ENCODE measurements around the gene PEMT. TPM values are rescaled to one million over a fixed set of nuclear protein-coding genes. Genes with fewer than 3 reads are reported as not detected.

PEMT gene
- polyA plus RNA-seq, 2 of the 4 experiments (the other 2 are of a cell fraction) = 47.5 to 47.8 TPM

DNA sequence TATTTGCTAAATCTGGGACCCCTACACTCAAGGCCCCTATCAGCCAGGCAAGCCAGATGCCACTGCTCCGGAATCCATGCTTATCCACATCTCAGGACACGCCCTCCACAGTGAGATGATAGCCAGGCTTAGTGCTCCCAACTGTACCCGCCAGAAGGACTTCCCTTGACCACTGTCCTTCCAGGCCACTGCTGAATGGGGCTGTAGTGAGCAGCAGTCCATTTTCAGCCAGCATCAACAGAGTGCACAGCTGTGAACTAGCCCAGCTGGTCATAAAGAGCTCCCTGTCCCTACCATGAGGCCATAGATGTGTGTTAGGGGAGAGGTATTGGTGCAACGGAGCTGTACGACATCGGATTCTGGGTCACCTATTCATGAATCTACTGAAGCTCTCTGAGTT, 127.7 kb downstream of the PEMT start:
- TF ChIP-seq, protein P1, sequence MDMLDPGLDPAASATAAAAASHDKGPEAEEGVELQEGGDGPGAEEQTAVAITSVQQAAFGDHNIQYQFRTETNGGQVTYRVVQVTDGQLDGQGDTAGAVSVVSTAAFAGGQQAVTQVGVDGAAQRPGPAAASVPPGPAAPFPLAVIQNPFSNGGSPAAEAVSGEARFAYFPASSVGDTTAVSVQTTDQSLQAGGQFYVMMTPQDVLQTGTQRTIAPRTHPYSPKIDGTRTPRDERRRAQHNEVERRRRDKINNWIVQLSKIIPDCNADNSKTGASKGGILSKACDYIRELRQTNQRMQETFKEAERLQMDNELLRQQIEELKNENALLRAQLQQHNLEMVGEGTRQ (IDR thresholded peaks at IDR 0.05) = no peak
- TF ChIP-seq BHLHE40 (IDR thresholded peaks at IDR 0.05; ENCODE audit: low read depth, low read length) (no peak), HEYL (CRISPR knock-in tag; IDR thresholded peaks at IDR 0.05) (no peak), FOSL2 (IDR thresholded peaks at IDR 0.05) (no peak), FOSL2 (CRISPR knock-in tag; IDR thresholded peaks at IDR 0.05) (no peak), HOXB13 (CRISPR knock-in tag; IDR thresholded peaks at IDR 0.05; ENCODE audit: low read depth) (no peak), KDM1A (IDR thresholded peaks at IDR 0.05; ENCODE audit: low read depth) (no peak), HDAC2 (IDR thresholded peaks at IDR 0.05) (no peak), POLR2AphosphoS2 (conservative IDR thresholded peaks at IDR 0.05; ENCODE audit: low read length) (no peak), ZSCAN20 (CRISPR knock-in tag; IDR thresholded peaks at IDR 0.05) (no peak)
- TF ChIP-seq, protein P2, sequence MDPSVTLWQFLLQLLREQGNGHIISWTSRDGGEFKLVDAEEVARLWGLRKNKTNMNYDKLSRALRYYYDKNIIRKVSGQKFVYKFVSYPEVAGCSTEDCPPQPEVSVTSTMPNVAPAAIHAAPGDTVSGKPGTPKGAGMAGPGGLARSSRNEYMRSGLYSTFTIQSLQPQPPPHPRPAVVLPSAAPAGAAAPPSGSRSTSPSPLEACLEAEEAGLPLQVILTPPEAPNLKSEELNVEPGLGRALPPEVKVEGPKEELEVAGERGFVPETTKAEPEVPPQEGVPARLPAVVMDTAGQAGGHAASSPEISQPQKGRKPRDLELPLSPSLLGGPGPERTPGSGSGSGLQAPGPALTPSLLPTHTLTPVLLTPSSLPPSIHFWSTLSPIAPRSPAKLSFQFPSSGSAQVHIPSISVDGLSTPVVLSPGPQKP (IDR thresholded peaks at IDR 0.05; ENCODE audit: low read depth, low read length) = no peak
- TF ChIP-seq, protein P3, sequence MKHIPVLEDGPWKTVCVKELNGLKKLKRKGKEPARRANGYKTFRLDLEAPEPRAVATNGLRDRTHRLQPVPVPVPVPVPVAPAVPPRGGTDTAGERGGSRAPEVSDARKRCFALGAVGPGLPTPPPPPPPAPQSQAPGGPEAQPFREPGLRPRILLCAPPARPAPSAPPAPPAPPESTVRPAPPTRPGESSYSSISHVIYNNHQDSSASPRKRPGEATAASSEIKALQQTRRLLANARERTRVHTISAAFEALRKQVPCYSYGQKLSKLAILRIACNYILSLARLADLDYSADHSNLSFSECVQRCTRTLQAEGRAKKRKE (CRISPR knock-in tag; IDR thresholded peaks at IDR 0.05; ENCODE audit: low read depth) = no peak
- TF ChIP-seq, protein P4, sequence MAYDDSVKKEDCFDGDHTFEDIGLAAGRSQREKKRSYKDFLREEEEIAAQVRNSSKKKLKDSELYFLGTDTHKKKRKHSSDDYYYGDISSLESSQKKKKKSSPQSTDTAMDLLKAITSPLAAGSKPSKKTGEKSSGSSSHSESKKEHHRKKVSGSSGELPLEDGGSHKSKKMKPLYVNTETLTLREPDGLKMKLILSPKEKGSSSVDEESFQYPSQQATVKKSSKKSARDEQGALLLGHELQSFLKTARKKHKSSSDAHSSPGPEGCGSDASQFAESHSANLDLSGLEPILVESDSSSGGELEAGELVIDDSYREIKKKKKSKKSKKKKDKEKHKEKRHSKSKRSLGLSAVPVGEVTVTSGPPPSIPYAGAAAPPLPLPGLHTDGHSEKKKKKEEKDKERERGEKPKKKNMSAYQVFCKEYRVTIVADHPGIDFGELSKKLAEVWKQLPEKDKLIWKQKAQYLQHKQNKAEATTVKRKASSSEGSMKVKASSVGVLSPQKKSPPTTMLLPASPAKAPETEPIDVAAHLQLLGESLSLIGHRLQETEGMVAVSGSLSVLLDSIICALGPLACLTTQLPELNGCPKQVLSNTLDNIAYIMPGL (CRISPR knock-in tag; IDR thresholded peaks at IDR 0.05; ENCODE audit: borderline replicate concordance) = no peak
- TF ChIP-seq, protein P5, sequence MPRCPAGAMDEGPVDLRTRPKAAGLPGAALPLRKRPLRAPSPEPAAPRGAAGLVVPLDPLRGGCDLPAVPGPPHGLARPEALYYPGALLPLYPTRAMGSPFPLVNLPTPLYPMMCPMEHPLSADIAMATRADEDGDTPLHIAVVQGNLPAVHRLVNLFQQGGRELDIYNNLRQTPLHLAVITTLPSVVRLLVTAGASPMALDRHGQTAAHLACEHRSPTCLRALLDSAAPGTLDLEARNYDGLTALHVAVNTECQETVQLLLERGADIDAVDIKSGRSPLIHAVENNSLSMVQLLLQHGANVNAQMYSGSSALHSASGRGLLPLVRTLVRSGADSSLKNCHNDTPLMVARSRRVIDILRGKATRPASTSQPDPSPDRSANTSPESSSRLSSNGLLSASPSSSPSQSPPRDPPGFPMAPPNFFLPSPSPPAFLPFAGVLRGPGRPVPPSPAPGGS (IDR thresholded peaks at IDR 0.05) = no peak
- TF ChIP-seq, protein P6, sequence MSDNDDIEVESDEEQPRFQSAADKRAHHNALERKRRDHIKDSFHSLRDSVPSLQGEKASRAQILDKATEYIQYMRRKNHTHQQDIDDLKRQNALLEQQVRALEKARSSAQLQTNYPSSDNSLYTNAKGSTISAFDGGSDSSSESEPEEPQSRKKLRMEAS (IDR thresholded peaks at IDR 0.05) = no peak
- ChIA-PET POLR2A (interaction anchor here (0.5 kb wide), 1 partner anchor 33 kb away, joined by 3 read pairs; no protein-coding TSS in a partner anchor), CTCF (interaction anchor here (3.3 to 3.4 kb wide), 2 partner anchors 109 to 178 kb away, joined by 18 to 19 read pairs; no protein-coding TSS in a partner anchor)
- FAIRE-seq (no peak), DNase-seq (ENCODE audit: low read depth in 1 of 2, low spot score in 1 of 2) (no peak), ATAC-seq (peak in 1 of 2 experiments; percentile 25; a peak in 3 of 6 replicates)
- Histone ChIP-seq H3K4me1 (no peaks in the 10 kb centered on the region), H3K4me2 (no peak overlapping the region), H3K9me3 (no peaks in the 10 kb centered on the region), H3K4me3 (no peak overlapping the region), H3K27ac (no peak overlapping the region)
- WGBS (ENCODE audit: missing lambda C conversion rate) = 20% methylated on average over 6 of the region's 6 CpGs

DNA sequence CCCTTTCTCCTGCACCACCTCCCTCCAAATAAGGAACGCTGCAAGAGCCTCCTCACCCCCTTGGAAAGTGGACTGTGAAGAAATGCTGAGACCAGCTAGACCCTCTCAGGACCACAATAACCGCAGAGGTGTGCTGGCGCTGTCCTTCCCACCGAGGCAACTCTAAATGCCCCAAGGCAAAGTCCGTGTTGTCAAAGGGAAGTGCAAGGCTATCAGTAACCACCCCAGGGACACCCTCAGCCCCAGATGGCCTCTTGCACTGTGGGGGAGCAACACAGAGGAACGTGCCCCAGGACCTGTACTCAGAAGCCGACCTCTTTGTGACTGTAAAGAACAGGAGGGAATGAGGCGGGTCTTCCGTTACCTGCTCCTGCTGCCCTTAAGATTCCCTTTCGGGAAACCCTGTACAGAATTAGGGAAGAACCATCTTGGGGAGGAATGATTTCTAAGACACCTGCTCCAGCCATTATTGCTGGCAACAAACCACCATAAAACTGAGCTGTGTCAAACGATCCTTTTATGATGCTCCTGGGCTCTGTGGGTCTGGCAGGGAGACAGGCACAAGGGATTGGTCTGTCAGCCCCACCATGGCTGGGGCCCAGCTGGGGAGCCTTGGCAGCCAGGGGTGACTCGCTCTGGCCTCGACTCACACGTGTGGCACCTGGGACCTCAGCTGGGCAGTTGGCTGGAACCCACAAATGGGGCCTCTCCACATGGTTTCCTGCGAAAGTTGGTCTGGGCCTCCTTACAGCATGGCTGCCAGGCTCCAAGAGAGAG, 129.3 kb downstream of the PEMT start:
- ChIA-PET CTCF (interaction anchor here (0.6 to 3.4 kb wide), 10 partner anchors 11 to 180 kb away, joined by 3 to 19 read pairs (median 4); partner anchors contain the start of gene RASD1), POLR2A (no interaction called here)
- 63% methylated on average over 15 of the region's 15 CpGs for WGBS (ENCODE audit: missing lambda C conversion rate)

More for the DNA sequence above, 129.3 kb downstream of the PEMT start:
- Histone ChIP-seq H3K4me2 (no peak overlapping the region), H3K9me3 (no peaks in the 10 kb centered on the region), H3K4me1 (no peaks in the 10 kb centered on the region), H3K4me3 (no peak overlapping the region), H3K27ac (no peak overlapping the region)
- DNase-seq (ENCODE audit: low read depth in 1 of 2, low spot score in 1 of 2) (no peak), ATAC-seq (no peak), FAIRE-seq (no peak)
- TF ChIP-seq ZNF302 (CRISPR knock-in tag; IDR thresholded peaks at IDR 0.05) (no peak), CBX2 (IDR thresholded peaks at IDR 0.05; ENCODE audit: borderline replicate concordance, low read depth) (no peak), RARB (CRISPR knock-in tag; IDR thresholded peaks at IDR 0.05) (no peak), CBX8 (IDR thresholded peaks at IDR 0.05) (no peak), MAZ (IDR thresholded peaks at IDR 0.05; ENCODE audit: borderline replicate concordance, low read depth, low read length) (no peak), KDM1A (IDR thresholded peaks at IDR 0.05; ENCODE audit: low read depth) (no peak), TFCP2L1 (CRISPR knock-in tag; IDR thresholded peaks at IDR 0.05) (no peak), HOXA7 (CRISPR knock-in tag; IDR thresholded peaks at IDR 0.05) (no peak), RCOR1 (IDR thresholded peaks at IDR 0.05; ENCODE audit: low read depth, low read length) (no peak)
- TF ChIP-seq, protein P3 (CRISPR knock-in tag; IDR thresholded peaks at IDR 0.05; ENCODE audit: low read depth) = no peak
- TF ChIP-seq, protein P7, sequence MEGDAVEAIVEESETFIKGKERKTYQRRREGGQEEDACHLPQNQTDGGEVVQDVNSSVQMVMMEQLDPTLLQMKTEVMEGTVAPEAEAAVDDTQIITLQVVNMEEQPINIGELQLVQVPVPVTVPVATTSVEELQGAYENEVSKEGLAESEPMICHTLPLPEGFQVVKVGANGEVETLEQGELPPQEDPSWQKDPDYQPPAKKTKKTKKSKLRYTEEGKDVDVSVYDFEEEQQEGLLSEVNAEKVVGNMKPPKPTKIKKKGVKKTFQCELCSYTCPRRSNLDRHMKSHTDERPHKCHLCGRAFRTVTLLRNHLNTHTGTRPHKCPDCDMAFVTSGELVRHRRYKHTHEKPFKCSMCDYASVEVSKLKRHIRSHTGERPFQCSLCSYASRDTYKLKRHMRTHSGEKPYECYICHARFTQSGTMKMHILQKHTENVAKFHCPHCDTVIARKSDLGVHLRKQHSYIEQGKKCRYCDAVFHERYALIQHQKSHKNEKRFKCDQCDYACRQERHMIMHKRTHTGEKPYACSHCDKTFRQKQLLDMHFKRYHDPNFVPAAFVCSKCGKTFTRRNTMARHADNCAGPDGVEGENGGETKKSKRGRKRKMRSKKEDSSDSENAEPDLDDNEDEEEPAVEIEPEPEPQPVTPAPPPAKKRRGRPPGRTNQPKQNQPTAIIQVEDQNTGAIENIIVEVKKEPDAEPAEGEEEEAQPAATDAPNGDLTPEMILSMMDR (IDR thresholded peaks at IDR 0.05) = no peak
- TF ChIP-seq, protein P4 (CRISPR knock-in tag; IDR thresholded peaks at IDR 0.05; ENCODE audit: borderline replicate concordance) = no peak
